ENCODE results near the gene FDPS. TPM values are rescaled to one million over a fixed set of nuclear protein-coding genes. Genes with fewer than 3 reads are reported as not detected.
A peak's percentile ranks its signal among the peaks of the same experiment; 100 is the strongest.

Gene FDPS
- total and polyA plus RNA-seq, 2 donors (not counting 1 experiment from before 2014, with no cell fraction given), result 88.3 to 128 TPM

- under 1% methylated on average over 43 of the region's 47 CpGs for WGBS (ENCODE audit: insufficient coverage)
- DNase-seq (peak; percentile 93), ATAC-seq (ENCODE audit: low read depth) (peak; percentile 95)
- H3K9me3 Mint-ChIP-seq (ENCODE audit: insufficient read depth), result no peaks in the 10 kb centered on the region
- peaks cover 19% of the 10 kb centered on the region for H3K79me2 ChIP-seq (ENCODE audit: control insufficient read depth, insufficient read depth, low read length)
- H4K20me1 ChIP-seq (ENCODE audit: control insufficient read depth, insufficient read depth, low read length, poor library complexity, severe bottlenecking), result peaks cover 14% of the 10 kb centered on the region
- H3K36me3 ChIP-seq (replicated peaks in 1 of 2; ENCODE audit: control extremely low read depth in 1 of 2, control insufficient read depth in 1 of 2, extremely low read depth in 1 of 2, insufficient read depth in 2 of 2, low read length in 1 of 2), result peaks cover 2 to 49% of the 10 kb centered on the region in 2 experiments
- intact Hi-C loops (cut with micrococcal nuclease), result loop anchor here (1.0 to 5.0 kb wide), 6 partner anchors 11 to 649 kb away; partner anchors contain the start of genes ASH1L, CLK2, HCN3 and RIT1
- peak within 1 kb of the TSS; percentile 89 for H3K4me3 Mint-ChIP-seq
- no peaks in the 10 kb centered on the region for H3K9me3 ChIP-seq (ENCODE audit: control extremely low read depth in 1 of 3, control insufficient read depth in 2 of 3, insufficient read depth in 1 of 3, low read length in 2 of 3)
- peaks cover 14 to 25% of the 10 kb centered on the region in 2 donors for H3K4me1 ChIP-seq (ENCODE audit: control insufficient read depth in 2 of 2, insufficient read depth in 2 of 2, low read length in 2 of 2)
- H2AFZ ChIP-seq (ENCODE audit: insufficient read depth, low read depth, low read length, poor library complexity, severe bottlenecking), result peak within 1 kb of the TSS; percentile 79
- TF ChIP-seq EZH2 (IDR thresholded peaks at IDR 0.05; ENCODE audit: borderline replicate concordance, insufficient read depth, low read depth, low read length, poor library complexity, severe bottlenecking), result no peak
- TF ChIP-seq, protein P1, sequence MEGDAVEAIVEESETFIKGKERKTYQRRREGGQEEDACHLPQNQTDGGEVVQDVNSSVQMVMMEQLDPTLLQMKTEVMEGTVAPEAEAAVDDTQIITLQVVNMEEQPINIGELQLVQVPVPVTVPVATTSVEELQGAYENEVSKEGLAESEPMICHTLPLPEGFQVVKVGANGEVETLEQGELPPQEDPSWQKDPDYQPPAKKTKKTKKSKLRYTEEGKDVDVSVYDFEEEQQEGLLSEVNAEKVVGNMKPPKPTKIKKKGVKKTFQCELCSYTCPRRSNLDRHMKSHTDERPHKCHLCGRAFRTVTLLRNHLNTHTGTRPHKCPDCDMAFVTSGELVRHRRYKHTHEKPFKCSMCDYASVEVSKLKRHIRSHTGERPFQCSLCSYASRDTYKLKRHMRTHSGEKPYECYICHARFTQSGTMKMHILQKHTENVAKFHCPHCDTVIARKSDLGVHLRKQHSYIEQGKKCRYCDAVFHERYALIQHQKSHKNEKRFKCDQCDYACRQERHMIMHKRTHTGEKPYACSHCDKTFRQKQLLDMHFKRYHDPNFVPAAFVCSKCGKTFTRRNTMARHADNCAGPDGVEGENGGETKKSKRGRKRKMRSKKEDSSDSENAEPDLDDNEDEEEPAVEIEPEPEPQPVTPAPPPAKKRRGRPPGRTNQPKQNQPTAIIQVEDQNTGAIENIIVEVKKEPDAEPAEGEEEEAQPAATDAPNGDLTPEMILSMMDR (IDR thresholded peaks at IDR 0.05), result no peak
- H3K4me2 ChIP-seq (replicated peaks; ENCODE audit: low read depth, low read length, poor library complexity, severe bottlenecking), result peak within 1 kb of the TSS; percentile 87
- H3K27me3 ChIP-seq (replicated peaks in 1 of 4; ENCODE audit: control extremely low read depth in 1 of 4, control insufficient read depth in 3 of 4, insufficient read depth in 4 of 4, low read length in 3 of 4), result no peaks in the 10 kb centered on the region
- H3K4me3 ChIP-seq (ENCODE audit: control extremely low read depth in 1 of 5, extremely low read depth in 1 of 5, insufficient read depth in 1 of 5, low read depth in 2 of 5, low read length in 4 of 5), result peak within 1 kb of the TSS; percentile 62 to 96 (median 86)
- H3K27me3 Mint-ChIP-seq, result no peaks in the 10 kb centered on the region
- H3K4me1 Mint-ChIP-seq, result peaks cover 28% of the 10 kb centered on the region
- ChIA-PET POLR2A (interaction anchor here (0.6 to 2.3 kb wide), 8 partner anchors 9 to 595 kb away, joined by 3 to 18 read pairs (median 4); partner anchors contain the start of genes CLK2, FDPS, GON4L and THBS3), CTCF (interaction anchor here (1.0 to 4.3 kb wide), 9 partner anchors 11 to 61 kb away, joined by 3 to 71 read pairs (median 4); partner anchors contain the start of genes CLK2, FDPS, RUSC1 and THBS3)
- H3K9ac ChIP-seq (ENCODE audit: low read length), result peak within 1 kb of the TSS; percentile 84
- peak within 1 kb of the TSS; percentile 50 to 73 for H3K27ac ChIP-seq (ENCODE audit: low read length in 2 of 2)
- peak within 1 kb of the TSS; percentile 91 for H3K27ac Mint-ChIP-seq
These were observed 46.6 kb upstream of the FDPS start, which contains the start of gene SCAMP3 for GRCh38 chr1:155261852-155262673. Gene SCAMP3 (minus strand): TSS chr1:155262360. CDS start chr1:155262151, 209 bp downstream.
